ENCODE measurements around the gene ANO4.

The ANO4 gene

DNA sequence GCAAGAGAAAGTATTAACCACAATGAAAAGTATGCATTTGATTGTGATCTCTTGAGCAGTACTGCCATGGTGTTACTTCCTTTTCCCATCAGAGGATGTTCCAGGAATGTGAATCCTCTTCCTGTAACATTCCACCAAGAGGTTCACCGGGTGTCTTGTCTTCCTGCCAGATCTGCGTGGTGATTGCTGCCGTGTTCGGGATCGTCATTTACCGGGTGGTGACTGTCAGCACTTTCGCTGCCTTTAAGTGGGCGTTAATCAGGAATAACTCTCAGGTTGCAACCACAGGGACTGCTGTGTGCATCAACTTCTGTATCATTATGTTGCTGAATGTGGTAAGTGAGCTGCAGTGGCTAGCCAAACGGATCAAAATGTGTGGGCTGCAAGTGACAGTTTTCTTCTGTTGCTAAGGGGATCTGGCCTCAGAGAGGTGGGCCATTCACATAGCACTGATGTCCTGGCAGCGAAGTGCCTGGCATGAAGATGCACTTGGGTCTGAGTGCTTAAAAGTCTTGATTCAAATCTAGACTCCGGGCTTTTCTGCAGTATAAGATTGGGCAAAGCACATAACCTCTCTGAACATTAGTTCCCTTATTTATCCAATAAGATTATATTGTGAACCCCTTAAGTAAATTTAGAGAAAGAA lies 292.0 kb downstream of the ANO4 start:
- ATAC-seq, result peak; percentile 68
- TF ChIP-seq, protein P1, sequence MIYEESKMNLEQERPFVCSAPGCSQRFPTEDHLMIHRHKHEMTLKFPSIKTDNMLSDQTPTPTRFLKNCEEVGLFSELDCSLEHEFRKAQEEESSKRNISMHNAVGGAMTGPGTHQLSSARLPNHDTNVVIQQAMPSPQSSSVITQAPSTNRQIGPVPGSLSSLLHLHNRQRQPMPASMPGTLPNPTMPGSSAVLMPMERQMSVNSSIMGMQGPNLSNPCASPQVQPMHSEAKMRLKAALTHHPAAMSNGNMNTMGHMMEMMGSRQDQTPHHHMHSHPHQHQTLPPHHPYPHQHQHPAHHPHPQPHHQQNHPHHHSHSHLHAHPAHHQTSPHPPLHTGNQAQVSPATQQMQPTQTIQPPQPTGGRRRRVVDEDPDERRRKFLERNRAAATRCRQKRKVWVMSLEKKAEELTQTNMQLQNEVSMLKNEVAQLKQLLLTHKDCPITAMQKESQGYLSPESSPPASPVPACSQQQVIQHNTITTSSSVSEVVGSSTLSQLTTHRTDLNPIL (CRISPR knock-in tag; IDR thresholded peaks at IDR 0.05; ENCODE audit: low read depth), result no peak
- TF ChIP-seq ZC3H10 (CRISPR knock-in tag; IDR thresholded peaks at IDR 0.05) (no peak), SNAI2 (CRISPR knock-in tag; IDR thresholded peaks at IDR 0.05) (no peak)
- TF ChIP-seq, protein P2, sequence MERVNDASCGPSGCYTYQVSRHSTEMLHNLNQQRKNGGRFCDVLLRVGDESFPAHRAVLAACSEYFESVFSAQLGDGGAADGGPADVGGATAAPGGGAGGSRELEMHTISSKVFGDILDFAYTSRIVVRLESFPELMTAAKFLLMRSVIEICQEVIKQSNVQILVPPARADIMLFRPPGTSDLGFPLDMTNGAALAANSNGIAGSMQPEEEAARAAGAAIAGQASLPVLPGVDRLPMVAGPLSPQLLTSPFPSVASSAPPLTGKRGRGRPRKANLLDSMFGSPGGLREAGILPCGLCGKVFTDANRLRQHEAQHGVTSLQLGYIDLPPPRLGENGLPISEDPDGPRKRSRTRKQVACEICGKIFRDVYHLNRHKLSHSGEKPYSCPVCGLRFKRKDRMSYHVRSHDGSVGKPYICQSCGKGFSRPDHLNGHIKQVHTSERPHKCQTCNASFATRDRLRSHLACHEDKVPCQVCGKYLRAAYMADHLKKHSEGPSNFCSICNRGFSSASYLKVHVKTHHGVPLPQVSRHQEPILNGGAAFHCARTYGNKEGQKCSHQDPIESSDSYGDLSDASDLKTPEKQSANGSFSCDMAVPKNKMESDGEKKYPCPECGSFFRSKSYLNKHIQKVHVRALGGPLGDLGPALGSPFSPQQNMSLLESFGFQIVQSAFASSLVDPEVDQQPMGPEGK (CRISPR knock-in tag; IDR thresholded peaks at IDR 0.05; ENCODE audit: borderline replicate concordance), result no peak
- TF ChIP-seq, protein P3, sequence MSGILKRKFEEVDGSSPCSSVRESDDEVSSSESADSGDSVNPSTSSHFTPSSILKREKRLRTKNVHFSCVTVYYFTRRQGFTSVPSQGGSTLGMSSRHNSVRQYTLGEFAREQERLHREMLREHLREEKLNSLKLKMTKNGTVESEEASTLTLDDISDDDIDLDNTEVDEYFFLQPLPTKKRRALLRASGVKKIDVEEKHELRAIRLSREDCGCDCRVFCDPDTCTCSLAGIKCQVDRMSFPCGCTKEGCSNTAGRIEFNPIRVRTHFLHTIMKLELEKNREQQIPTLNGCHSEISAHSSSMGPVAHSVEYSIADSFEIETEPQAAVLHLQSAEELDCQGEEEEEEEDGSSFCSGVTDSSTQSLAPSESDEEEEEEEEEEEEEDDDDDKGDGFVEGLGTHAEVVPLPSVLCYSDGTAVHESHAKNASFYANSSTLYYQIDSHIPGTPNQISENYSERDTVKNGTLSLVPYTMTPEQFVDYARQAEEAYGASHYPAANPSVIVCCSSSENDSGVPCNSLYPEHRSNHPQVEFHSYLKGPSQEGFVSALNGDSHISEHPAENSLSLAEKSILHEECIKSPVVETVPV (CRISPR knock-in tag; IDR thresholded peaks at IDR 0.05), result no peak

DNA sequence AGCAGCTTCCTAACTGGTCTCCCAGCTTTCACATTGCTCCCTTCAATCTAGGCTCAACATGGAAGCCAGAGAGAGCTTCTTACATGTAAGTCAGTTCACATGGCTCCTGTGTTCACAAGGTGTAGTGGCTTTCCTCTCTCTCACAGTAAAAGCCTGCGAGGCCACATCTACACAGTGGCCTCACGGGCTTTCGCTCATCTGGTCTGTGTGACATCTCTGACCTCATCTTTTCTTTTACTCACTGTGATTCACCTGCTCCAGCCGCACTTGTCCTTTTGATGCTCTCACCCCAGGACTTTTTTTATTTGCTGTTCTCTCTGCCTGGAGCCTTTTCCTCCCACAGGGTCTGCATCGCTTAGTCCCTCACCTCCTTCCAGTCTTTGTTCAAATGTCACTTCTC lies 293.3 kb downstream of the ANO4 start:
- TF ChIP-seq, protein P3 (CRISPR knock-in tag; IDR thresholded peaks at IDR 0.05), result no peak
- TF ChIP-seq TCF4 (CRISPR knock-in tag; IDR thresholded peaks at IDR 0.05; ENCODE audit: borderline replicate concordance), result no peak
- TF ChIP-seq TOX (CRISPR knock-in tag; IDR thresholded peaks at IDR 0.05; ENCODE audit: borderline replicate concordance), result no peak
- TF ChIP-seq BACH2 (CRISPR knock-in tag; IDR thresholded peaks at IDR 0.05; ENCODE audit: borderline replicate concordance), result no peak
- TF ChIP-seq CSDC2 (CRISPR knock-in tag; IDR thresholded peaks at IDR 0.05), result no peak
- TF ChIP-seq, protein P4, sequence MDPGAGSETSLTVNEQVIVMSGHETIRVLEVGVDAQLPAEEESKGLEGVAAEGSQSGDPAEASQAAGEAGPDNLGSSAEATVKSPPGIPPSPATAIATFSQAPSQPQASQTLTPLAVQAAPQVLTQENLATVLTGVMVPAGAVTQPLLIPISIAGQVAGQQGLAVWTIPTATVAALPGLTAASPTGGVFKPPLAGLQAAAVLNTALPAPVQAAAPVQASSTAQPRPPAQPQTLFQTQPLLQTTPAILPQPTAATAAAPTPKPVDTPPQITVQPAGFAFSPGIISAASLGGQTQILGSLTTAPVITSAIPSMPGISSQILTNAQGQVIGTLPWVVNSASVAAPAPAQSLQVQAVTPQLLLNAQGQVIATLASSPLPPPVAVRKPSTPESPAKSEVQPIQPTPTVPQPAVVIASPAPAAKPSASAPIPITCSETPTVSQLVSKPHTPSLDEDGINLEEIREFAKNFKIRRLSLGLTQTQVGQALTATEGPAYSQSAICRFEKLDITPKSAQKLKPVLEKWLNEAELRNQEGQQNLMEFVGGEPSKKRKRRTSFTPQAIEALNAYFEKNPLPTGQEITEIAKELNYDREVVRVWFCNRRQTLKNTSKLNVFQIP (CRISPR knock-in tag; IDR thresholded peaks at IDR 0.05; ENCODE audit: borderline replicate concordance, low read depth), result no peak
- no peak for TF ChIP-seq ZC3H10 (CRISPR knock-in tag; IDR thresholded peaks at IDR 0.05)
- TF ChIP-seq RARB (CRISPR knock-in tag; IDR thresholded peaks at IDR 0.05), result no peak
- no peak for TF ChIP-seq ZNF8 (CRISPR knock-in tag; IDR thresholded peaks at IDR 0.05)
- TF ChIP-seq ZFP3 (CRISPR knock-in tag; IDR thresholded peaks at IDR 0.05), result no peak
- TF ChIP-seq, protein P1 (CRISPR knock-in tag; IDR thresholded peaks at IDR 0.05; ENCODE audit: low read depth), result no peak
- TF ChIP-seq, protein P5, sequence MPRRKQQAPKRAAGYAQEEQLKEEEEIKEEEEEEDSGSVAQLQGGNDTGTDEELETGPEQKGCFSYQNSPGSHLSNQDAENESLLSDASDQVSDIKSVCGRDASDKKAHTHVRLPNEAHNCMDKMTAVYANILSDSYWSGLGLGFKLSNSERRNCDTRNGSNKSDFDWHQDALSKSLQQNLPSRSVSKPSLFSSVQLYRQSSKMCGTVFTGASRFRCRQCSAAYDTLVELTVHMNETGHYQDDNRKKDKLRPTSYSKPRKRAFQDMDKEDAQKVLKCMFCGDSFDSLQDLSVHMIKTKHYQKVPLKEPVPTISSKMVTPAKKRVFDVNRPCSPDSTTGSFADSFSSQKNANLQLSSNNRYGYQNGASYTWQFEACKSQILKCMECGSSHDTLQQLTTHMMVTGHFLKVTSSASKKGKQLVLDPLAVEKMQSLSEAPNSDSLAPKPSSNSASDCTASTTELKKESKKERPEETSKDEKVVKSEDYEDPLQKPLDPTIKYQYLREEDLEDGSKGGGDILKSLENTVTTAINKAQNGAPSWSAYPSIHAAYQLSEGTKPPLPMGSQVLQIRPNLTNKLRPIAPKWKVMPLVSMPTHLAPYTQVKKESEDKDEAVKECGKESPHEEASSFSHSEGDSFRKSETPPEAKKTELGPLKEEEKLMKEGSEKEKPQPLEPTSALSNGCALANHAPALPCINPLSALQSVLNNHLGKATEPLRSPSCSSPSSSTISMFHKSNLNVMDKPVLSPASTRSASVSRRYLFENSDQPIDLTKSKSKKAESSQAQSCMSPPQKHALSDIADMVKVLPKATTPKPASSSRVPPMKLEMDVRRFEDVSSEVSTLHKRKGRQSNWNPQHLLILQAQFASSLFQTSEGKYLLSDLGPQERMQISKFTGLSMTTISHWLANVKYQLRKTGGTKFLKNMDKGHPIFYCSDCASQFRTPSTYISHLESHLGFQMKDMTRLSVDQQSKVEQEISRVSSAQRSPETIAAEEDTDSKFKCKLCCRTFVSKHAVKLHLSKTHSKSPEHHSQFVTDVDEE (CRISPR knock-in tag; IDR thresholded peaks at IDR 0.05), result no peak
- no peak for TF ChIP-seq OSR1 (CRISPR knock-in tag; IDR thresholded peaks at IDR 0.05)
- no peak for TF ChIP-seq ZFP30 (CRISPR knock-in tag; IDR thresholded peaks at IDR 0.05)
- TF ChIP-seq ARNTL (CRISPR knock-in tag; IDR thresholded peaks at IDR 0.05; ENCODE audit: borderline replicate concordance, low read depth), result no peak
- no peak for TF ChIP-seq PPARA (CRISPR knock-in tag; IDR thresholded peaks at IDR 0.05; ENCODE audit: borderline replicate concordance)
- no peak; the same call in 2 of the 3 replicates for ATAC-seq
